HK-2 (cell line): ENCODE data around the gene ZMIZ1.
A peak's percentile ranks its signal among the peaks of the same experiment; 100 is the strongest.

Experiments
- DNase-seq: peaks from one replicate; pipeline ENCODE4 v3.0.0-alpha.2; 2018; ENCODE audit not compliant: unreplicated experiment

Gene ZMIZ1

GRCh38 chr10:79207096-79207357 is 138.3 kb downstream of the ZMIZ1 start:
- no peak for DNase-seq

GRCh38 chr10:79207726-79208125 is 139.0 kb downstream of the ZMIZ1 start:
- DNase-seq, result no peak

DNA sequence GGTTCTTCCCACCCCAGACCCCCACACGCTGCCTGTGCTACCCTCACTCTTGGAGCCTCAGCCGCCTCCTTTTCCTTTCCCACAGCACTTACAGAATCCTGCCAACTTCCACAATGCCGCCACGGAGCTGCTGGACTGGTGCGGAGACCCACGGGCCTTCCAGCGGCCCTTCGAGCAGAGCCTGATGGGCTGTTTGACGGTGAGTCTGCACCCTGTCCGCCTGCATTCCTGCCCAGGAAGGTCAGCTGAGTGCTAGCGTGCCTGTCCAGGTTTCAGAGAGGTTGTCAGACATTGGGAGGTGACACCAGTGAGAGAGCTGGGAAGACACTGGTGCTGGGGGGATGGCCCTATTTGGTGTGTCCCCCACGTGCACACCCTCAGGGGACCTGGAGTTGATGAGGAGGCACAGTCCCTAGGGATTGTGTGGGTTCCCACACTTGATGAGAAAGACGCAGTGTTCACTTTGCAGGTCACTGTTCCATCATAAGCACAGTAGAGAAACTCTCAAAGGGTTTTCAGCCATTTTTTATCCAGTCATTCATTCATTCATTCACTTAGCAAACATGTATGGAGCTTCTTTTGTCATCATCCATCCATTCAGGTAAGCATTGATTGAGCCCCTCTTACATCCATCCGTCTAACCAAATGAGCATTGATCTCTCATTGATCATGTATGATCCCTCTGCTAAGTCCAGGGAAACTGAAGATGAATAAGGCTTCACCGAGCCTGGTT is 139.7 kb downstream of the ZMIZ1 start:
- DNase-seq, result no peak

DNA sequence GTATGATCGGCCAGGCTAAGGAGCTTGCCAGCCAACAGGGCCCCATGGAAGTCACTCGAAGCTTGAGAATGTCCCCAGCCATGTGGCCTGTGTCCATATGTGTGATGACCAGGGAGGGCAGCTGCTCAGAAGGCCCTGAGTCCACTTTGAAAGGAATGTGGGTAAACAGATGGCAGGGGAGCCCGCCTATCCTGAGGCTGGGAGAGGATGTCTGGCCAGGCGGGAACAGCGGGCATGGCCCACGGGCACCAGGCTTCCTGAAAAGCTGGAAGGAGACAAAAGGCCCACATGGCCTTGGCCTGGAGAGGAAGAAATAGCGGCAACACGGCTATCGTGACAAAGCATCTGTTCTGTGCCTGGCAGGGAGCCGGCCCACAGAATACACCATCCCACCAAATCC is 140.6 kb downstream of the ZMIZ1 start:
- DNase-seq, result no peak

- no peak for DNase-seq
These were observed 141.1 kb downstream of the ZMIZ1 start for GRCh38 chr10:79209831-79210230.

DNA sequence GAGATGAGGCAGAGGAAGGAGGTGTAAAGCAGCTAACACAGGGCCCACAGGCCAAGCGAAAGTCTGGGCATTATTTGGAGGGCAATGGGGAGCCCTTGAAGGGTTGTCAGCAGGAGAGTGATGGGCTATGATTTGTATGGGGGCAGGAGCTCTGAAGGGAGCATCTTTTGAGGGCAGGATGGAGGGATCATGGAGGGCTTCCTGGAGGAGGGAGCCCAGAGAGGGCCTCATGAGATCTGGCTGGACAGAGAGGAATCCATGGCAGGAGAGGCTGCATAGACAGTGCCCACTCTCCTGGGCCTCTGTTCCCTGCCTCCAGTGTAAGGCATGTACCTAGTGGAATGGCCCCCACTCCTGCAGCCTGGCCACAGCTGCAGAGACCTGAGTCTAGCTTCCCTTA is 141.9 kb downstream of the ZMIZ1 start:
- DNase-seq, result no peak

DNA sequence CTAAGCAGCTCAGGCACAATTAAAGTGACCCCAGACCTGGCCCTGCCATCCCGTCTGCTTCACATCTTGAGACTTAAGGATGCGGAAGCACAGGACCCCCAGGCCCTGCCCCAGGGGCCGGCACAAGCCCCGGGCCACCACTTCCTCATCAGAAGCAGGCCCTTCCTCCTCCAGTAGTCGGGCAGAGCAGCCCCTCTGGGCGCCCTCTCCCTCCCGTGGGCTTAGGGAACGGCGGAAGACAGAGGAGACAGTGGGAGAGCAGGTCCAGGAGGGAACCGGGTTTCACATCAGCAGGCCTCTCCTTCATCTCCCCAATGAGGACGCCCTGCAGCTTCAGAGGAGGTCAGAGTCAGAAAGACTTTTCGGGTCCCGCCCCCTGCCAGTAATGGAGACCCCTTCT is 142.8 kb downstream of the ZMIZ1 start:
- no peak for DNase-seq

GRCh38 chr10:79215531-79215930 is 146.8 kb downstream of the ZMIZ1 start:
- no peak for DNase-seq

DNA sequence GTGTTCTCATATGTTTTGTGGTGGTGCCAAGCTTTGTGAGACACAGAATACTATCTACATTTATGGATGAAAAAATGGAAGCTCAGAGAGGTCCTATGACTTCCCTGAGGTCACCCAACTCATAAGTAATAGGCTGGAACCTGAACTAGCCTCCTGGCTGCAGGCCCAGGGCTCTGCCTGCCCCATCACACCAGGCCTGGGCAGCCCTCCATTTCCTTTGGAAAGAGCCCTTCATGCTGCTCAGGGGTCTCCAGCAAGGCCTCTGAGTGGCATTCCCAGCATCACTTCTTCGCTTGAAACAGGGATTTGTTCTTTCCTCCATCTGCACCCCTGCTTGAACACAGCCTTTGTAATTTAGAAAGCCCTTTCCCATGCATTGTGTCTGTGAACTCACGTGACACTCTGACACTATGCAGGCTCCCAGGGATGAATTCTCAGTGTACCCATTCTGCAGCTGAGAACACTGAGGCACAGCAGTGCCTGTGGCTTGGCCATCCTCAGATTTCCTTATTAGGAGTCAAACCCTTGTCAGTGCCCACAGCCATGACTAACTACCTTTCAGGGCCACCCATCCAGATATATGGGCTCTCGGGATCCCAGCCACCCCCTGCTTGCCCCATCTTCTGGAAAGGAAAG is 150.7 kb downstream of the ZMIZ1 start:
- DNase-seq, result no peak

GRCh38 chr10:79220307-79220706 is 151.5 kb downstream of the ZMIZ1 start:
- DNase-seq, result no peak

- DNase-seq, result no peak
These were observed 152.6 kb downstream of the ZMIZ1 start for GRCh38 chr10:79221110-79222051.

- DNase-seq, result no peak
These were observed 153.4 kb downstream of the ZMIZ1 start for GRCh38 chr10:79222186-79222585.

GRCh38 chr10:79223091-79224048 is 154.6 kb downstream of the ZMIZ1 start:
- peak; percentile 16 for DNase-seq

DNA sequence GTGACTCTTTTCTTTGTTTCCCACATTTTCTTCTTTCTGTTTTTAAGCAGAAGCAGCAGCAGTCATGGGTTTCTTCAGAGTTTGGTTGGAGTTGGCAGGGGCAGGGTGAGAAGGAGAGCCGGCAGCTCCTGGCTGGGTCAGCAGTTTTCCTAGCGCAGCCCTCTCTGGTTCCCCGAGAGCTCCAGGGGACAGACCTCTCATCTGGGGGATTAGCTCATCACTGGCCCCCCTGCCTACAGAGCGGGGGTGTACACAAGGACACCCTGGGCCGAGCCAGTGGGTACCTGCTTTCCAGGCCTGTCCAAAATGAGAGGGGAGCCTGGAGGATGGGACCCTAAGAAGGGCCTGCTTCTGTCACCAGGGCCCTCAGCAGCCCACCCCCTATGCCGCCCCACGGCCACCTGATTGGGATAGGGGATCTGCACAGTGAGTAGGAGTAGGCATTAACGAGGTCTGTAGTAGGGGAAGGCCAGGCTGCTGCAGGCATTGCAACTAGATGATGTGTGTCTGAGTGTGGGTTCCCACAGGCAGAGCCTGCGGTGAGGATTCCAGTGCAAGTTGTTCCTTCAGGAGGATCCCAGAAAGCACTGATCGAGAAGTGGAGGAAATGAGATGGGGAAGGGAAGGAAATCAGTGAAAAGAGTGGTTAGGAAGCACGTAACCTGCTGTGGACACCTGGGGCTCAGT is 155.6 kb downstream of the ZMIZ1 start:
- no peak for DNase-seq

GRCh38 chr10:79224992-79225391 is 156.2 kb downstream of the ZMIZ1 start:
- DNase-seq, result no peak

DNA sequence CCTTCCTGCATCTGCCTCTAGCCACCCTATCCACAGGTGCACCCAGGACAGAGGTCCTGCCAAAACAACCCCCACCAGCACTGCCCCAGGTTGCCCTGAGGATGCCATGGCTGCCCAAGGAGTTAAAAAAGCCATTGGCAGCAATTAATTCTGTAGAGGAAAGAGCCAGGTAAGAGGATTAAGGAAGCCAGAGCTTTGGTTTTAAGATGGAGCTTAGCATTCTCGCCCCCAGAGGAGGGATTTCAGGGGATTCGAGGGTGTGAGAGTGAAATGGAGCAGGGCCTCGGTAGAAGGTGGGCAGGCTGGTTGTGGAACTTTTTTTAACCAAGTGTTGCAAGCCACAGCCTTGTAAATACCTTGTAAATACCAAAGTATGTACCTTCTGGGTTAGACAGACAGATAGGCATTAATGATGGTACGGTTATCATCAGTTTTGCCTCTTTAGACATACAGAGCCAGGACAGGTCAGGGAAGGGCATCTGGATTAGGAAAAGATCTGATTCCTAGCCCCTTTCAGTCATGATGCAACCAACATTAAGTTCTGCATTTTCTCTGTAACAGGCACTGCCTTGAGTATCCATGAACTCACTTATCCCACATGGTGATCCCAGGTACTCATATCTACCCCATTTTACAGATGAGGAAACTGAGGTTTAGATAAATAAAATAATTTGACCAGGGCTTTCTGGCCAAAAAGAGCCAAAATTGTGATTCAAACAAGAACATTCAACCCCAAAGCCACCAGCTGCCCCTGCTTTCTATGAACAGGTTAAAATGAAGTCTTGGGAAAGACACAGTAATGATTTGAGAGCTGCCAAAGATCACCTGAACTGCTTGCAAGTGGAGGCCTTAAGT is 157.9 kb downstream of the ZMIZ1 start:
- DNase-seq, result no peak

DNA sequence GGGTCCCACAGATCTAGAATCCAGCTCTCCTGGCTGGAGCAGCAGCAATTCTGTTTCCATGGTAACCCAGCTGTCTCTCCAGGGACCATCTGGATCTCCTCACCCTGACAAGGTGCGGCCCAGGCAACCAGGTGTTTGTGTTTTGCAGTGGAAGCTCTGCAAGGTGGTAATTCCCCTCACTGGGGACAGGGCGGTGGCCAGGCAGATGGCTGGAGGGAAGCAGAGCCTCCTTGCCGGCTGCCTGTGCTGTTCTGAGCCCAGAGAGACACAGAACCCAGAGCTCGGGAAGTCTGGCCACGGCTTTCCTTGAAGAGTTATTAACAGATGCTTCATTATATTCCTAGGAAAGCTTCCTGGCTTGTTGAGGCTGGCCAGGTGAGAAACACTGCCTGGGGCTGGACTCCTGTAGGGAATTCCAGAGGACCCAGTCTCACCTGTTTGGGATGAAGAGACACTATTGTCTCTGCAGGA is 160.3 kb downstream of the ZMIZ1 start:
- DNase-seq, result no peak

DNA sequence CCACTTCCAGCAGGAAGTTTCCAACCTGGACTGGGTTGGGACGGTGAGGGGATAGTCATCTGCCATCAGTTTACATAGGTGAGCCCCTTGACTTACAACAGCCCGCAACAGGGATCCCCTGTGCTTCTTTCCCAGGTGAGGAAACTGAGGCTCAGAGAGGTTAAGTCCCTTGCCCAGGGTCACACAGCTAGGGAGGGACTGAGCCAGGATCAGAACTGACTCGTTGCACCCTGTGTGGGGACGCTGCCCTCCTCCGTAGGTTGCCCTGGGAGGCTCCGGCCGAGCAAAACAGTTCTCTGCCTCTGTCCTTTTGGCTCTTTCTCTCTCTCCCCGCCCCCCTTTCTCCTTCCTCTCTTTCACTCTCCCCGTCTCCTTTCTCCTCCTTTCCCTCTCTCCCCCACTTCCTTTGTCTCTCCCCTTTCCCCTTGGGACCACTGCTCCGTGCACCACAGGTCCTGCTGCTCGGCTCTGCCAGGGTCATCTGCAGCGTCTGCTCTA is 161.1 kb downstream of the ZMIZ1 start:
- no peak for DNase-seq

GRCh38 chr10:79230328-79230830 is 161.6 kb downstream of the ZMIZ1 start:
- no peak for DNase-seq

DNA sequence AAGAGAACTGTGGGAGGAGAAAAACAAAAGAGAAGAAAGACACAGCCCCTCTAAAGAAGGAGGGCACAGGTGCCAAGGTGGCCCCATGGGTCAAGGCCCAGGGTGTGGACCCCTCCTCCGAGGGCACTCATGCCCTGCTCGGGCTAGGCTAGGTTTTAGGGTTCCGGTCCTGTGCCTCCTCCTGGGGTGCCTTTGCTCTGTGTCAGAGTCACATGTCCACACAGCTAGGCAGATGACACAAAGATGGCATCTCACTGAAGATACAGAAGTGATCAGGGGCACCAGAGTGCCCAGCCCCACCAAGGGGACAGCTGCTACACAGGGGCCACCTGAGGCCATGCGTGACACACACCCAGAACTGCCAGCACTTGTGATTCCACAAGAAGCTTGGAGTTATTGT is 162.1 kb downstream of the ZMIZ1 start:
- DNase-seq, result no peak
